Thymus (tissue), 11 donors: Measurements from ENCODE around the gene PTEN. TPM values are rescaled to one million over a fixed set of nuclear protein-coding genes. Genes with fewer than 3 reads are reported as not detected.
"Not testable (repeated sequence)": the region's sequence is repeated elsewhere in the genome, so short reads cannot be mapped to it uniquely, and the experiment has no call there.

Experiments used
- DNase-seq, 9 donors: peaks; one replicate each; pipeline ENCODE4 v3.0.0-alpha.2; 2013; ENCODE audit warnings: low spot score in 9 of 9, low read depth in 6 of 9, missing footprints in 1 of 9
- H3K27ac ChIP-seq, 2 donors: one replicate each; pipeline ENCODE4 v1.5.1; 2013; ENCODE audit warnings: control low read depth in 1 of 2, low read depth in 1 of 2, low read length in 1 of 2, mild to moderate bottlenecking in 1 of 2, moderate library complexity in 1 of 2
- H3K27me3 ChIP-seq, 2 donors: one replicate each; pipeline ENCODE4 v1.5.1; 2013; ENCODE audit warnings: low read length in 1 of 2; ENCODE audit not compliant: control insufficient read depth in 2 of 2, insufficient read depth in 1 of 2
- H3K36me3 ChIP-seq, 2 donors: one replicate each; pipeline ENCODE4 v1.5.1; 2013; ENCODE audit warnings: low read length in 1 of 2, mild to moderate bottlenecking in 1 of 2, moderate library complexity in 1 of 2; ENCODE audit not compliant: control insufficient read depth in 2 of 2, insufficient read depth in 2 of 2
- H3K4me1 ChIP-seq, 2 donors: one replicate each; pipeline ENCODE4 v1.5.1; 2013; ENCODE audit warnings: low read length in 2 of 2; ENCODE audit not compliant: control insufficient read depth in 2 of 2, insufficient read depth in 2 of 2
- H3K4me3 ChIP-seq, 2 donors: one replicate each; pipeline ENCODE4 v1.5.1; 2013; ENCODE audit warnings: low read length in 2 of 2, control low read depth in 1 of 2, mild to moderate bottlenecking in 1 of 2
- H3K9me3 ChIP-seq, 2 donors: one replicate each; pipeline ENCODE4 v1.5.1; 2013; ENCODE audit warnings: low read length in 1 of 2, mild to moderate bottlenecking in 1 of 2; ENCODE audit not compliant: control insufficient read depth in 2 of 2, insufficient read depth in 1 of 2
- WGBS: extraction: QIAGEN DNeasy Blood & Tissue Kit; methylation state at CpG from one replicate; pipeline ENCODE4 v1.1.7; 2013; 5-methylcytosine and 5-hydroxymethylcytosine counted together
- polyA plus RNA-seq: library from polyadenylated mRNA; stranded (reverse); fragments of 200-250 nt; gene quantifications from one replicate; pipeline ENCODE4 v1.2.3, GENCODE V29; 2013
- total RNA-seq: library from RNA; stranded (reverse); fragments of 120-200 nt; gene quantifications from one replicate; pipeline ENCODE4 v1.2.4, GENCODE V29; 2013
- donor health status: healthy.

The PTEN gene
- total and polyA plus RNA-seq, 2 donors, result 70.9 to 171 TPM

- H3K27ac ChIP-seq, result no peak overlapping the region
- H3K9me3 ChIP-seq, result no peaks in the 10 kb centered on the region
- no peak for DNase-seq
- no peaks in the 10 kb centered on the region for H3K36me3 ChIP-seq
- WGBS, result 94% methylated on average over 1 of the region's 1 CpG
- peaks cover 0 to 13% of the 10 kb centered on the region in 2 donors for H3K4me1 ChIP-seq
- H3K27me3 ChIP-seq, result no peaks in the 10 kb centered on the region
- no peak overlapping the region for H3K4me3 ChIP-seq
These were observed 11.3 kb upstream of the PTEN start for GRCh38 chr10:87852089-87852488.

DNA sequence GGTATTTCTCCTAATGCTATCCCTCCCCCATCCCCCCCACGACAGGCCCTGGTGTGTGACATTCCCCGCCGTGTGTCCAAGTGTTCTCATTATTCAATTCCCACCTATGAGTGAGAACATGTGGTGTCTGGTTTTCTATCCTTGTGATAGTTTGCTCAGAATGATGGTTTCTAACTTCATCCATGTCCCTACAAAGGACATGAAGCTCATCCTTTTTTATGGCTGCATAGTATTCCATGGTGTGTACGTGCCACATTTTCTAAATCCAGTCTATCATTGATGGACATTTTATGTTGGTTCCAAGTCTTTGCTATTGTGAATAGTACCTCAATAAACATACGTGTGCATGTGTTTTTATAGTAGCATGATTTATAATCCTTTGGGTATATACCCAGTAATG is 8.2 kb upstream of the PTEN start:
- H3K4me1 ChIP-seq, result peaks cover 0 to 14% of the 10 kb centered on the region in 2 donors
- not testable (repeated sequence) for H3K27me3 ChIP-seq, H3K36me3 ChIP-seq, DNase-seq, H3K4me3 ChIP-seq, H3K9me3 ChIP-seq, H3K27ac ChIP-seq
- 97% methylated on average over 5 of the region's 5 CpGs for WGBS

GRCh38 chr10:87855665-87856064 is 7.8 kb upstream of the PTEN start:
- H3K9me3 ChIP-seq, result not testable (repeated sequence)

DNA sequence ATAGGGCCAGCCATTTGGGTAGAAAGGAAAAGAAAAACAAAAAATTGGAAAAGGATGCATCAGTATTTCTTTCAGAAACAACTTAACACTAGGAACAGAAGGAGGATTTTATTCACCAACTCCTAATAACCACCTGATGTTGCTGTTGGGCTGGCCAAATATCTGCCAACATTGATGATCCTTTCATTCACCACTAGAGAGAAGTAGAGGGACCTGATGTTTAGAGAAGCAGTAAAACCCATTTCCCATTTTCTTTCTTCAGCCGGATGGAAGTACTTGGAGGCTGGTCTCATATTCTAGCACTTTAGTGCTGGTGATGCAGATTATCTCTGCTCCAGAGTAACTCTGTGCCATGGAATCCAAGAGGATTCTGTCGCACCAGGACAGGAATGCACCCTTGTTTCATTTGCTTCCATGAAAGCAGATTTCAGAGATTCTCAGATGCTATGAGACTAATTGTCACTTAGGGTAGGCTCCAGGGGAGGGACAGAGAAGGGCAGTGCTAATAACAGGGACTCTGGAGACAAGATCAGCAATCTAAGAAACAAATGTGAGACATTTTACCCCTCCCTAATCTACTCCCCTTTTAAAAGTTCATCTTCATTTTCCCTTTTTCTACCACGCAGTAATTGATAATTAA is 3.1 kb upstream of the PTEN start:
- WGBS, result 53% methylated on average over 3 of the region's 3 CpGs
- Histone ChIP-seq H3K27ac (no peak overlapping the region), H3K4me3 (no peak overlapping the region), H3K36me3 (no peaks in the 10 kb centered on the region), H3K27me3 (no peaks in the 10 kb centered on the region), H3K9me3 (no peaks in the 10 kb centered on the region), H3K4me1 (peaks cover 7 to 18% of the 10 kb centered on the region in 2 donors)
- peak in 5 of 9 donors; percentile 35 to 76 (median 39) for DNase-seq

More at GRCh38 chr10:87855665-87856064, 7.8 kb upstream of the PTEN start:
- H3K27me3 ChIP-seq, H3K27ac ChIP-seq, DNase-seq, H3K4me3 ChIP-seq, H3K36me3 ChIP-seq: not testable (repeated sequence)
- whole genome bisulfite sequencing, result 40% methylated on average over 4 of the region's 4 CpGs
- H3K4me1 ChIP-seq, result peaks cover under 1 to 13% of the 10 kb centered on the region in 2 donors

DNA sequence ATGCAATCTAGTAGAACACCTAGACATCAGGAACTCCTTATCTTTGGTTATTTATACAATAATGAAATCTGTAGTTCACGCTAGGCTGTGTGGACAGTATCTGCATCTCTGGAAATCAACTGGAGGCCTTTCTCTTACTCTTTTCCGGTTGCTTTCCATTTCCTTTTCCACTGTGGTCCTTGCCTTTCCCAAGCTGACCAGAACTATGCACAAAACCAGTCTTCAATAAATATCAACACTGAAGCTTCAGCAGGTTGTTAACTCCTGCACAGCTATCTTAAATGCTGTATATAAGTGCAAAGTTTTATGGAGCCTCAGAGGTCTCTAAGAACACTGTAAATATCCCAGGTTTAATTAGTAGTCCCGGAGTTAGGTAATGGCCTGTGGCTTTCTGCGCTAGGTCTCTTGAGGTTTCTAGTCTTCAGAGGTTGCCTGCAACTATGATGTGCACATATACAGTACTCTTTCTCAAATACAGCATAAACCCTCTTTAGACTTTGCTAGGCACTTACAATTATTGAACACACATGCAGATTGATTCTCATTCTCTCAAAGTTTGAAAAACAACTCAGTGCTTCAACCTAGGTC is 2.5 kb upstream of the PTEN start:
- Histone ChIP-seq H3K27ac (peak overlapping the region in 1 of 2 donors; percentile 97), H3K4me3 (peak overlapping the region; percentile 76 to 83), H3K4me1 (peaks cover 7 to 18% of the 10 kb centered on the region in 2 donors), H3K9me3 (no peaks in the 10 kb centered on the region), H3K36me3 (no peaks in the 10 kb centered on the region), H3K27me3 (no peaks in the 10 kb centered on the region)
- WGBS, result 66% methylated on average over 4 of the region's 4 CpGs
- peak in 2 of 9 donors; percentile 8 to 9 for DNase-seq

GRCh38 chr10:87861566-87861952 is 1.9 kb upstream of the PTEN start:
- no peaks in the 10 kb centered on the region for H3K27me3 ChIP-seq
- peak overlapping the region; percentile 76 to 83 for H3K4me3 ChIP-seq
- peak in 4 of 9 donors; percentile 30 to 49 (median 40) for DNase-seq
- peaks cover 7 to 18% of the 10 kb centered on the region in 2 donors for H3K4me1 ChIP-seq
- peak overlapping the region; percentile 97 to 98 for H3K27ac ChIP-seq
- H3K9me3 ChIP-seq, result no peaks in the 10 kb centered on the region
- 3% methylated on average over 16 of the region's 16 CpGs for WGBS
- H3K36me3 ChIP-seq, result no peaks in the 10 kb centered on the region

DNA sequence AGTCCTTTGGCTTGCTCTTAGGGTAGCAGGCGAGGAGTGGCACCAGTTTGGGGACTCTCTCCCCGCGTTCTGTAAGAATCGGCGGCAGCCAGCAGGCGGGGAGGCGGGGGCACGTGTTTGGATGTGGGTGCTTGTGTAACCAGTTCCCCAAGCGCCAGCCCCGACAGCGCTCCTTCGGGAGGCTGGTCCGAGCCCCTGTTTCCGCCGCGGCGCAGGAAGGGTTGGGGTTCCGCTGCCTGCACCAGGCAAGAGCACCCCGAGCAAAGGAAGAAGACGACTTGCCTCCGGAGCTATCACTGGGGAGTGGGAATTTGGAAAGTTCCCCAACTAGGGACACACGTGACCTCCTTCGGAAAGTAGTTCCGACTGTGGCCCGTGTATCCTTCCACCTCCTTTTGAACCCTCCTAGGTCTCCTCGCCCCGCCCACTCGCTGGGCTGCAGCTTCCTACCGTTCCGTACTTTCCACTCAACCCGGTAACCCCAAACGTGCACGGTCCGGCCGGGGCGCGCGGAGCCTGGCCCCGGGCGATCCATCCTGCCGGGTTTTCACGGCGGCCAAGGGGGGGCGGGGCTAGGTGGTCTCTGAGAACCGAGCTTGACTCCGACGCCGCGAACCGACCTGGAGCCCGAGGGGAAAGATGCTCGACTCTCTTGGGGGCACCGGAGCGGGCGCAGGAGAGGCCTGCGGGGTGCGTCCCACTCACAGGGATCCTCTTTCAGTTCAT is 1.3 kb upstream of the PTEN start:
- Histone ChIP-seq H3K36me3 (no peaks in the 10 kb centered on the region), H3K4me3 (peak overlapping the region; percentile 76 to 83), H3K9me3 (no peaks in the 10 kb centered on the region), H3K27ac (peak overlapping the region; percentile 97 to 98), H3K4me1 (peaks cover 7 to 18% of the 10 kb centered on the region in 2 donors), H3K27me3 (no peaks in the 10 kb centered on the region)
- DNase-seq, result peak; percentile 95 to 99 (median 98)
- under 1% methylated on average over 57 of the region's 57 CpGs for WGBS

DNA sequence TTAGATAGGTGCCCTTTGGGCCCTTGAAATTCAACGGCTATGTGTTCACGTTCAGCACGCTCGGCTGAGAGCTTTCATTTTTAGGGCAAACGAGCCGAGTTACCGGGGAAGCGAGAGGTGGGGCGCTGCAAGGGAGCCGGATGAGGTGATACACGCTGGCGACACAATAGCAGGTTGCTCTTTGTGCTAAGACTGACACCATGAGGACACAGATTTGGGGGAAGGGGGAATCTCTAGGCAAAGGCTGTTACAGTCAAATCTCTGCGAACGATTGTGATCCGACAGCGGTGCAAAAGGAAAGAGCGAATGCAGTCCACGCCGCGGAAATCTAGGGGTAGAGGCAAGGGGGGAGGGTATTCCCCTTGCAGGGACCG is 759 bp upstream of the PTEN start:
- DNase-seq, result peak in 1 of 9 donors; percentile 79

DNA sequence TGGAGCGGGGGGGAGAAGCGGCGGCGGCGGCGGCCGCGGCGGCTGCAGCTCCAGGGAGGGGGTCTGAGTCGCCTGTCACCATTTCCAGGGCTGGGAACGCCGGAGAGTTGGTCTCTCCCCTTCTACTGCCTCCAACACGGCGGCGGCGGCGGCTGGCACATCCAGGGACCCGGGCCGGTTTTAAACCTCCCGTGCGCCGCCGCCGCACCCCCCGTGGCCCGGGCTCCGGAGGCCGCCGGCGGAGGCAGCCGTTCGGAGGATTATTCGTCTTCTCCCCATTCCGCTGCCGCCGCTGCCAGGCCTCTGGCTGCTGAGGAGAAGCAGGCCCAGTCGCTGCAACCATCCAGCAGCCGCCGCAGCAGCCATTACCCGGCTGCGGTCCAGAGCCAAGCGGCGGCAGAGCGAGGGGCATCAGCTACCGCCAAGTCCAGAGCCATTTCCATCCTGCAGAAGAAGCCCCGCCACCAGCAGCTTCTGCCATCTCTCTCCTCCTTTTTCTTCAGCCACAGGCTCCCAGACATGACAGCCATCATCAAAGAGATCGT is 598 bp downstream of the PTEN start:
- Histone ChIP-seq H3K27ac (peak overlapping the region; percentile 97 to 98), H3K4me1 (peaks cover 8 to 18% of the 10 kb centered on the region in 2 donors), H3K4me3 (peak overlapping the region; percentile 76 to 83)
- H3K9me3 ChIP-seq, H3K36me3 ChIP-seq, H3K27me3 ChIP-seq: not testable (repeated sequence)
- WGBS, result under 1% methylated on average over 47 of the region's 47 CpGs
- DNase-seq, result peak in 3 of 9 donors; percentile 9 to 38 (median 34)

More for the DNA sequence above, 759 bp upstream of the PTEN start:
- Histone ChIP-seq H3K4me3 (peak overlapping the region; percentile 76 to 83), H3K27ac (peak overlapping the region; percentile 97 to 98), H3K4me1 (peaks cover 7 to 18% of the 10 kb centered on the region in 2 donors), H3K9me3 (no peaks in the 10 kb centered on the region), H3K27me3 (no peaks in the 10 kb centered on the region), H3K36me3 (no peaks in the 10 kb centered on the region)
- WGBS, result under 1% methylated on average over 21 of the region's 21 CpGs
